Endometrial microvascular endothelial cells (primary cell): ENCODE data around the gene MAPKBP1. TPM values are rescaled to one million over a fixed set of nuclear protein-coding genes. Genes with fewer than 3 reads are reported as not detected.

Experiments used
- in situ Hi-C: cut with HindIII; loops from 2 replicates; pipeline ENCODE4 v1.10.0; 2017; ENCODE audit warnings: low sequenced_read_pairs, low pct_unique_long_range_greater_than_20kb; ENCODE audit errors: inconsistent ontology term
- total RNA-seq: library from RNA; depleted of rRNA; stranded (reverse); fragments of >200 nt; gene quantifications from one replicate; pipeline ENCODE4 v1.2.3, GENCODE V29; 2015; ENCODE audit errors: inconsistent ontology term

The MAPKBP1 gene
- total RNA-seq, 1 donor from 2014 or later: 22.2 TPM

GRCh38 chr15:41858756-41859155 lies 84.5 kb downstream of the MAPKBP1 start:
- in situ Hi-C loops: no loop called here

- in situ Hi-C loops: no loop called here
Observed at GRCh38 chr15:41860049-41860828, 86.0 kb downstream of the MAPKBP1 start.

GRCh38 chr15:41861736-41862356 lies 87.6 kb downstream of the MAPKBP1 start:
- in situ Hi-C loops: no loop called here

GRCh38 chr15:41862515-41863116 lies 88.3 kb downstream of the MAPKBP1 start:
- in situ Hi-C loops: no loop called here

GRCh38 chr15:41865490-41866055 lies 91.3 kb downstream of the MAPKBP1 start:
- in situ Hi-C loops: no loop called here

GRCh38 chr15:41866263-41866703 lies 92.0 kb downstream of the MAPKBP1 start:
- in situ Hi-C loops: no loop called here

GRCh38 chr15:41866872-41867579 lies 92.7 kb downstream of the MAPKBP1 start:
- in situ Hi-C loops: no loop called here

- in situ Hi-C loops: no loop called here
Observed at GRCh38 chr15:41868321-41868720, 94.0 kb downstream of the MAPKBP1 start.

GRCh38 chr15:41869770-41870688 lies 95.7 kb downstream of the MAPKBP1 start:
- in situ Hi-C loops: no loop called here

- in situ Hi-C loops: no loop called here
Observed at GRCh38 chr15:41870689-41871081, 96.4 kb downstream of the MAPKBP1 start.

- in situ Hi-C loops: no loop called here
Observed at GRCh38 chr15:41871175-41871905, 97.1 kb downstream of the MAPKBP1 start.

- in situ Hi-C loops: no loop called here
Observed at GRCh38 chr15:41872166-41872747, 98.0 kb downstream of the MAPKBP1 start.

- in situ Hi-C loops: no loop called here
Observed at GRCh38 chr15:41873711-41874110, 99.4 kb downstream of the MAPKBP1 start.

- in situ Hi-C loops: no loop called here
Observed at GRCh38 chr15:41874736-41875135, 100.5 kb downstream of the MAPKBP1 start.

- in situ Hi-C loops: no loop called here
Observed at GRCh38 chr15:41876007-41876406, 101.7 kb downstream of the MAPKBP1 start.

GRCh38 chr15:41876689-41877088 lies 102.4 kb downstream of the MAPKBP1 start:
- in situ Hi-C loops: no loop called here
